HG03342 (cell line): Measurements from ENCODE around the gene GNB1.

ENCODE experiments used
- ATAC-seq: cut with Tn5 transposase; IDR thresholded peaks from one replicate; pipeline ENCODE4 v1.9.1; 2021; ENCODE audit warnings: mild to moderate bottlenecking, moderate library complexity; ENCODE audit not compliant: unreplicated experiment

GNB1 gene

GRCh38 chr1:1768249-1768992, 122.5 kb downstream of the GNB1 start:
- no peak for ATAC-seq

GRCh38 chr1:1764876-1765470, 125.9 kb downstream of the GNB1 start:
- no peak for ATAC-seq

- ATAC-seq = no peak
These were observed 126.9 kb downstream of the GNB1 start for GRCh38 chr1:1763657-1764621.

GRCh38 chr1:1761504-1762376, 129.1 kb downstream of the GNB1 start:
- ATAC-seq = no peak

GRCh38 chr1:1760715-1761114, 130.2 kb downstream of the GNB1 start:
- ATAC-seq = no peak

- no peak for ATAC-seq
These were observed 130.6 kb downstream of the GNB1 start for GRCh38 chr1:1760345-1760650.

GRCh38 chr1:1759456-1760344, 131.2 kb downstream of the GNB1 start:
- ATAC-seq = no peak

- no peak for ATAC-seq
These were observed 132.0 kb downstream of the GNB1 start for GRCh38 chr1:1758692-1759455.

- no peak for ATAC-seq
These were observed 132.7 kb downstream of the GNB1 start for GRCh38 chr1:1758059-1758621.

- ATAC-seq = no peak
These were observed 133.3 kb downstream of the GNB1 start for GRCh38 chr1:1757422-1758058.

GRCh38 chr1:1756661-1757421, 134.0 kb downstream of the GNB1 start:
- ATAC-seq = no peak

- no peak for ATAC-seq
These were observed 135.0 kb downstream of the GNB1 start for GRCh38 chr1:1755852-1756251.

- ATAC-seq = no peak
These were observed 135.5 kb downstream of the GNB1 start for GRCh38 chr1:1755426-1755825.

GRCh38 chr1:1754051-1754815, 136.7 kb downstream of the GNB1 start:
- ATAC-seq = no peak

GRCh38 chr1:1753607-1754005, 137.3 kb downstream of the GNB1 start:
- no peak for ATAC-seq

GRCh38 chr1:1752636-1753606, 138.0 kb downstream of the GNB1 start:
- ATAC-seq = no peak
